Psoas muscle (tissue), 8 donors: ENCODE measurements around the gene SCYGR7. TPM values are rescaled to one million over a fixed set of nuclear protein-coding genes. Genes with fewer than 3 reads are reported as not detected.

Experiments
- ATAC-seq, 4 donors: fragments of 200-7000 bp; cut with Tn5 transposase; one replicate each; pipeline ENCODE4 v1.9.1; 2020; ENCODE audit warnings: moderate library complexity in 3 of 4, mild to moderate bottlenecking in 2 of 4
- DNase-seq, 2 donors: peaks; one replicate each; pipeline ENCODE4 v3.0.0-alpha.2; 2020
- H3K27ac ChIP-seq: fragments of 200-600 bp; one replicate; pipeline ENCODE4 v1.8.0; 2022
- H3K27me3 ChIP-seq, 3 donors: fragments of 200-600 bp in 1 of 3; one replicate each; pipeline versions ENCODE4 v1.6.1 to v1.8.0; 2013 to 2022; ENCODE audit warnings: low read length in 2 of 3, mild to moderate bottlenecking in 2 of 3, moderate library complexity in 1 of 3; ENCODE audit not compliant: insufficient read depth in 3 of 3
- H3K36me3 ChIP-seq, 2 donors: fragments of 200-600 bp in 1 of 2; one replicate each; pipeline versions ENCODE4 v1.6.1 to v1.8.0; 2013 to 2022; ENCODE audit warnings: low read depth in 1 of 2, mild to moderate bottlenecking in 1 of 2, moderate library complexity in 1 of 2; ENCODE audit not compliant: insufficient read depth in 1 of 2
- H3K4me1 ChIP-seq: fragments of 200-600 bp; one replicate; pipeline ENCODE4 v1.8.0; 2022
- H3K4me3 ChIP-seq: fragments of 200-600 bp; one replicate; pipeline ENCODE4 v1.8.0; 2022; ENCODE audit warnings: mild to moderate bottlenecking
- H3K9me3 ChIP-seq: fragments of 200-600 bp; one replicate; pipeline ENCODE4 v1.8.0; 2022
- WGBS, 3 donors: extraction: QIAGEN DNeasy Blood & Tissue Kit; methylation state at CpG; one replicate each; pipeline versions ENCODE4 v1.1.6 to v1.1.7; 2013; 5-methylcytosine and 5-hydroxymethylcytosine counted together
- intact Hi-C, 2 donors: fragments of 100-400 bp; cut with DNase I; formaldehyde crosslinking; loops; one replicate each; pipeline versions ENCODE4 v1.11.0 to v1.14.2; 2022
- polyA plus RNA-seq, 3 donors: library from polyadenylated mRNA; stranded (reverse); fragments of 200-250 nt; gene quantifications; one replicate each; pipeline ENCODE4 v1.2.3, GENCODE V29; 2013
- total RNA-seq, 4 donors: library from RNA; stranded (reverse); fragmentation: NEBNext Ultra II Directional in 2 of 4; extraction: Animal tissue kit (Norgen Biotek cat#: 25700) in 2 of 4; gene quantifications; one replicate each; pipeline versions ENCODE4 v1.2.1 to v1.2.4, GENCODE V29; 2021 to 2023
- TF ChIP-seq, protein P1 (sequence below): fragments of 200-600 bp; IDR thresholded peaks from one replicate; pipeline ENCODE4 v1.8.0; 2022; ENCODE audit warnings: antibody characterized with exemption
- donor health status: healthy with polysubstance abuse.
- donor health status: DM: no; HTN: no; CAD: no; lungs with moderate emphysema.
- donor health status: Bipolar disorder and iron deficiency.
- donor health status: healthy.
- donor health status: DM: yes; HTN: yes; CAD: no.
- donor health status: DM: no; HTN: no; CAD: no.
- donor health status: DM: no; HTN: no; CAD: no.
- donor health status: DM: yes; HTN: yes; CAD: no.

The SCYGR7 gene
- total and polyA plus RNA-seq, 7 donors = not detected

DNA sequence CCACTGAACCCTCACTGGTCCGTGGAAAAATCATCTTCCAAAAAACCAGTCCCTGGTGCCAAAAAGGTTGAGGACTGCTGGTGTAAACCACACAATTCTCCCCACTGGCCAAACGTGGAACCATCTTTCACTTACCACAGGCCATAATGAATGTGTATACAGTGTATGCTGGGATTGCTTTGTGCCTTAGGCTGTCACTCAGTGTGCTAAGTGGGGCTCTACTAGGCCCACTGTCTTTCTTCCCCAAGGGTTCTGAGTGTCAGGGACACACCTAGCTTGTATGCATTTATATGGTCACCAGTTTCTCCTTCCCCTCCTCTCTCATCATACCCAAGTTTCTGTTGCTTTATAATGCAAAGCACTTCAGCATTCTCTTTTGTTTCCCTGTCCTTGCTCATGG is 44.8 kb downstream of the SCYGR7 start:
- intact Hi-C loops = no loop called here
- TF ChIP-seq, protein P1, sequence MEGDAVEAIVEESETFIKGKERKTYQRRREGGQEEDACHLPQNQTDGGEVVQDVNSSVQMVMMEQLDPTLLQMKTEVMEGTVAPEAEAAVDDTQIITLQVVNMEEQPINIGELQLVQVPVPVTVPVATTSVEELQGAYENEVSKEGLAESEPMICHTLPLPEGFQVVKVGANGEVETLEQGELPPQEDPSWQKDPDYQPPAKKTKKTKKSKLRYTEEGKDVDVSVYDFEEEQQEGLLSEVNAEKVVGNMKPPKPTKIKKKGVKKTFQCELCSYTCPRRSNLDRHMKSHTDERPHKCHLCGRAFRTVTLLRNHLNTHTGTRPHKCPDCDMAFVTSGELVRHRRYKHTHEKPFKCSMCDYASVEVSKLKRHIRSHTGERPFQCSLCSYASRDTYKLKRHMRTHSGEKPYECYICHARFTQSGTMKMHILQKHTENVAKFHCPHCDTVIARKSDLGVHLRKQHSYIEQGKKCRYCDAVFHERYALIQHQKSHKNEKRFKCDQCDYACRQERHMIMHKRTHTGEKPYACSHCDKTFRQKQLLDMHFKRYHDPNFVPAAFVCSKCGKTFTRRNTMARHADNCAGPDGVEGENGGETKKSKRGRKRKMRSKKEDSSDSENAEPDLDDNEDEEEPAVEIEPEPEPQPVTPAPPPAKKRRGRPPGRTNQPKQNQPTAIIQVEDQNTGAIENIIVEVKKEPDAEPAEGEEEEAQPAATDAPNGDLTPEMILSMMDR = no peak
- 47 to 56% (median 54%) methylated on average over 2 of the region's 2 CpGs for WGBS, 3 donors
- H3K27ac ChIP-seq = no peak overlapping the region
- H3K27me3 ChIP-seq = no peaks in the 10 kb centered on the region
- no peak for ATAC-seq
- no peak overlapping the region for H3K4me3 ChIP-seq
- H3K4me1 ChIP-seq = no peaks in the 10 kb centered on the region
- H3K36me3 ChIP-seq = no peaks in the 10 kb centered on the region
- no peaks in the 10 kb centered on the region for H3K9me3 ChIP-seq
- DNase-seq = no peak

DNA sequence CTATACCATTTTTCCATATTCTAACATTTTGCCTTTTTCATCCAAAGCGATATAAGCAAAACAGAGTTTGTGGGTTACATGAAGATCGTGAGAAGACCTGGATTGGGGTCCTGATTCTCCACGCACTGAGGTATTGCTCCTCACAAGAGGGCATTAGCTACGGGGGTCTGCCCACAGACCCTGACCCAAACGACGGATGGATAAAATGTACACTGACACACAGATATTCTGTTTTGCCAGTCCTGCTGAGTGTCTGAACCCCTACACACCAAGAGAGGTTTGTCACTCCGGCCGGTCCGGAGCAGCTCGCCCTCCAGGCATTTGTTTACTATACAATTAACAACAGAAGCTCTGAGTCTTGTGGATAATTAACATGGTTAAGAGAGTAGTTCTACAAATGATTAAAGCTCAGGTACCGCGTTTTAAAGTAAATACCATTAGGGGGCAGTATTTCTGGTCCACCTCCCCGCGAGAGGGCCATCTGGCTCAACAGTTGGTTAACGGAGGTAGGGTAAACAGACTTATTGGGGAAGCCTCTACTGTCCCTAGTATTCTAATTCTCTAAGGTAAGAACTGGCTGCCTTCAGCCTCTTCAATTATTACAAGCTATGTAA is 46.0 kb downstream of the SCYGR7 start:
- intact Hi-C loops = no loop called here
- H3K9me3 ChIP-seq = no peaks in the 10 kb centered on the region
- TF ChIP-seq, protein P1 = no peak
- 62 to 69% (median 64%) methylated on average over 15 of the region's 15 CpGs for WGBS, 3 donors
- no peaks in the 10 kb centered on the region for H3K27me3 ChIP-seq
- ATAC-seq (no peak), DNase-seq (no peak)
- H3K4me3 ChIP-seq = no peak overlapping the region
- H3K4me1 ChIP-seq = no peaks in the 10 kb centered on the region
- no peaks in the 10 kb centered on the region for H3K36me3 ChIP-seq
- no peak overlapping the region for H3K27ac ChIP-seq

DNA sequence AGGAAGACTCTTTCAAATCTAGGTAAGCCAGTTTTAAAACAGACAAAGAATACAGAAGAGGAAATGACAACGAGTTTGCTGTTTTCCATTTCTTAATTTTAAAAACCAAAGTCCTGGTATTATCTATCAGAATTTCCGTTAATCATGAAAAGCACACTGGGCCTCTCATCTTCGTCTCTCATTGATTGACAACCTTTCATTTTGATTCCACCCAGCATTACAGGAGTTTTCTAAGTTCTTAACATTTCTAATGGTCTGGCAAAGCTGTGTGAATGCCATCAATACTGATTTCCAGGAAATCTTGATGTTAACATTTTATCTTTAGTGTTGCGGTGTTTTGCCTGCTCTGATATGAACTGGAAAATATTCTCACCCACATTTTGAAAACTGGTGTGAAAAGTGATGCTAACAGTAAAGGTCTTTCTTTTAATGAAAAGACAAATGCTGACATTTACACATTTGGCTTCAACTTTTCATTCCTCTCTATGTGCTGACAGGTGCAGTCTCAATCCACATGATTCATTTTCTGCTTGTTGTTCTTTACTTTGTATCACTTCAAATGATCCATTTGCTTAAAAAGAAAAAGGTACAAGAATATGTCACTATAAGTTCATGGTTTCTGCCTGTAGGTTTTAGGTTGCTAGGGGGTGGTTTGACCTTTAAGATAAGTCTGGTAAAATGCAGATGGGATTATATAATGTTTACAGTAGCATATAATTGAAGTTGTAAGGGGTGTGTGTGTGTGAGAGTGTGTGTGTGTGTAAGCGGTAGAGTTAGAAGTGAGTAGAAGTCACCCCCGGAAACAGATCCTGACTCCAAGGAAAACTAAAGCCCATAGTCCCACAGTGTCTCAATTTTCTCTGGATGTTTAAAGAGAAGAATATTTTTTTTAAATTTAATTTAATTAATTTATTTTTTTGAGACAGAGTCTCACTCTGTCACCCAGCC is 47.0 kb downstream of the SCYGR7 start:
- intact Hi-C loops = no loop called here
- ATAC-seq = no peak
- WGBS, 3 donors = 75 to 91% (median 86%) methylated on average over 6 of the region's 6 CpGs
- TF ChIP-seq, protein P1 = no peak
- H3K4me3 ChIP-seq = no peak overlapping the region
- no peaks in the 10 kb centered on the region for H3K27me3 ChIP-seq
- DNase-seq = no peak
- H3K27ac ChIP-seq = no peak overlapping the region
- H3K4me1 ChIP-seq = no peaks in the 10 kb centered on the region
- H3K36me3 ChIP-seq = no peaks in the 10 kb centered on the region
- H3K9me3 ChIP-seq = no peaks in the 10 kb centered on the region

Other genes starting within 250 kb of the SCYGR7 start
- not detected for gene SCYGR2, start 129.4 kb upstream of the SCYGR7 start, total RNA-seq
- gene SCYGR2, start 129.4 kb upstream of the SCYGR7 start, polyA plus RNA-seq = not detected
- gene SCYGR3, start 113.5 kb upstream of the SCYGR7 start, total RNA-seq = not detected
- not detected for gene SCYGR3, start 113.5 kb upstream of the SCYGR7 start, polyA plus RNA-seq
- gene SCYGR4, start 110.8 kb upstream of the SCYGR7 start, total RNA-seq = not detected
- not detected for gene SCYGR4, start 110.8 kb upstream of the SCYGR7 start, polyA plus RNA-seq
- not detected for gene SCYGR5, start 61.5 kb upstream of the SCYGR7 start, total RNA-seq
- gene SCYGR5, start 61.5 kb upstream of the SCYGR7 start, polyA plus RNA-seq = not detected
- under 1 TPM in 3 of 4 donors, not detected in 1; 0.11 to 0.69 (median 0.46) TPM for gene SLC19A3, start 10.3 kb upstream of the SCYGR7 start, total RNA-seq
- gene SLC19A3, start 10.3 kb upstream of the SCYGR7 start, polyA plus RNA-seq = under 1 TPM; 0.27 to 0.38 (median 0.31) TPM
- not detected for gene SCYGR6, start 3.6 kb upstream of the SCYGR7 start, total RNA-seq
- not detected for gene SCYGR6, start 3.6 kb upstream of the SCYGR7 start, polyA plus RNA-seq
- gene SCYGR8, start 17.6 kb downstream of the SCYGR7 start, total RNA-seq = not detected
- not detected for gene SCYGR8, start 17.6 kb downstream of the SCYGR7 start, polyA plus RNA-seq
- gene CCL20, start 85.5 kb downstream of the SCYGR7 start, total RNA-seq = under 1 TPM in 2 of 4 donors, not detected in 2; 0.59 to 0.92 TPM
- gene CCL20, start 85.5 kb downstream of the SCYGR7 start, polyA plus RNA-seq = under 1 TPM in 2 of 3 donors, not detected in 1; 0.18 to 0.36 TPM
- gene DAW1, start 143.3 kb downstream of the SCYGR7 start, total RNA-seq = not detected
- gene DAW1, start 143.3 kb downstream of the SCYGR7 start, polyA plus RNA-seq = under 1 TPM in 2 of 3 donors, not detected in 1; 0.03 to 0.21 TPM